ENCODE data around the gene PHRF1. TPM values are rescaled to one million over a fixed set of nuclear protein-coding genes. Genes with fewer than 3 reads are reported as not detected.

Gene PHRF1
- total and polyA plus RNA-seq, 2 donors (not counting 3 experiments of a cell fraction or from before 2014, with no cell fraction given), result 14.2 to 39.4 TPM

- no peak overlapping the region for H3K4me3 ChIP-seq (replicated peaks in 1 of 3; ENCODE audit: insufficient read depth in 1 of 3, low read depth in 1 of 3, low read length in 3 of 3)
- no peak overlapping the region for H3K27ac ChIP-seq (ENCODE audit: insufficient read depth, low read depth, low read length)
- dilution Hi-C loops (cut with MboI; ENCODE audit: extremely low pct_ligation_motif_present, low sequenced_read_pairs), result no loop called here
- peaks cover 0 to 16% of the 10 kb centered on the region in 2 experiments for H3K36me3 ChIP-seq (ENCODE audit: control insufficient read depth in 2 of 2, extremely low read depth in 1 of 2, insufficient read depth in 2 of 2, low read length in 2 of 2)
- FAIRE-seq, result no peak
- no peak overlapping the region for H3K9ac ChIP-seq (replicated peaks; ENCODE audit: extremely low read depth, insufficient read depth, low read length)
- BruUV-seq (replicated peaks), result no TSS peak
- no peaks in the 10 kb centered on the region for H3K9me3 ChIP-seq (replicated peaks; ENCODE audit: control insufficient read depth, insufficient read depth, low read length)
- peaks cover under 1 to 4% of the 10 kb centered on the region in 2 experiments for H3K27me3 ChIP-seq (ENCODE audit: control insufficient read depth in 2 of 2, insufficient read depth in 2 of 2, low read length in 2 of 2)
- no peak for DNase-seq (ENCODE audit: low read depth, low spot score)
- intact Hi-C loops (cut with micrococcal nuclease), result no loop called here
- no peaks in the 10 kb centered on the region for H3K9me1 ChIP-seq (replicated peaks; ENCODE audit: control insufficient read depth, extremely low read depth, insufficient read depth, low read length)
- H3K4me1 ChIP-seq (ENCODE audit: control insufficient read depth, extremely low read depth, insufficient read depth, low read length), result no peaks in the 10 kb centered on the region
- POLR2A ChIA-PET, result no interaction called here
- no peak for TF ChIP-seq FOS (IDR thresholded peaks at IDR 0.05; ENCODE audit: borderline replicate concordance, insufficient read depth, low read length)
- no peak for TF ChIP-seq EZH2 (IDR thresholded peaks at IDR 0.05; ENCODE audit: borderline replicate concordance, low read depth, low read length, severe bottlenecking)
- no peak for TF ChIP-seq GATA2 (IDR thresholded peaks at IDR 0.05; ENCODE audit: insufficient read depth, insufficient read length, low read depth, low read length)
- no peak for TF ChIP-seq POLR2AphosphoS5 (IDR thresholded peaks at IDR 0.05; ENCODE audit: insufficient read depth, low read depth, low read length)
- TF ChIP-seq CTCF (IDR thresholded peaks at IDR 0.05; ENCODE audit: extremely low read depth in 1 of 2, insufficient read depth in 1 of 2, low read depth in 1 of 2, low read length in 2 of 2), result no peak
- TF ChIP-seq MAX (IDR thresholded peaks at IDR 0.05; ENCODE audit: insufficient read depth, insufficient read length), result no peak
- no peak for TF ChIP-seq JUN (IDR thresholded peaks at IDR 0.05; ENCODE audit: borderline replicate concordance, insufficient read depth, insufficient read length, low read depth)
- TF ChIP-seq POLR2A (IDR thresholded peaks at IDR 0.05; ENCODE audit: low read depth, low read length), result no peak
- TF ChIP-seq MYC (IDR thresholded peaks at IDR 0.05; ENCODE audit: low read depth, low read length), result no peak
- no peak overlapping the region for H2AFZ ChIP-seq (ENCODE audit: low read depth, low read length)
- H3K79me2 ChIP-seq (ENCODE audit: control insufficient read depth, insufficient read depth, low read length), result no peaks in the 10 kb centered on the region
- no peak overlapping the region for H3K4me2 ChIP-seq (ENCODE audit: insufficient read depth, low read length)
- no peaks in the 10 kb centered on the region for H4K20me1 ChIP-seq (replicated peaks; ENCODE audit: control insufficient read depth, extremely low read depth, insufficient read depth, low read length)
- CTCF ChIA-PET, result interaction anchor here (1.1 to 1.6 kb wide), 2 partner anchors 11 to 28 kb away, joined by 3 read pairs; no protein-coding TSS in a partner anchor
Measured at GRCh38 chr11:645536-645935, 69.3 kb downstream of the PHRF1 start.
